LNCaP clone FGC (cell line): ENCODE measurements around the gene OTUD7B.

Source experiments
- DNase-seq: peaks from one replicate; pipeline ENCODE4 v3.0.0-alpha.2; 2011; ENCODE audit warnings: low read depth
- H3K4me3 ChIP-seq: 2 replicates; pipeline ENCODE4 v1.5.1; 2011; ENCODE audit warnings: mild to moderate bottlenecking, low read depth, low read length, control low read depth
- CTCF ChIP-seq: IDR thresholded peaks from 2 replicates; pipeline ENCODE4 v1.5.1; 2012; ENCODE audit warnings: mild to moderate bottlenecking; ENCODE audit not compliant: control insufficient read depth, insufficient read depth; ENCODE audit errors: extremely low read depth

OTUD7B gene

GRCh38 chr1:149972547-149972946 is 38.0 kb downstream of the OTUD7B start:
- no peak overlapping the region for H3K4me3 ChIP-seq
- DNase-seq = no peak
- TF ChIP-seq CTCF = no peak

- no peak for DNase-seq
- no peak for TF ChIP-seq CTCF
- H3K4me3 ChIP-seq = no peak overlapping the region
These were observed 42.9 kb downstream of the OTUD7B start for GRCh38 chr1:149967646-149968045.

GRCh38 chr1:149967041-149967440 is 43.5 kb downstream of the OTUD7B start:
- no peak overlapping the region for H3K4me3 ChIP-seq
- no peak for TF ChIP-seq CTCF
- DNase-seq = no peak

GRCh38 chr1:149966405-149966804 is 44.1 kb downstream of the OTUD7B start:
- no peak overlapping the region for H3K4me3 ChIP-seq
- TF ChIP-seq CTCF = no peak
- no peak for DNase-seq

- no peak for DNase-seq
- no peak for TF ChIP-seq CTCF
These were observed 45.1 kb downstream of the OTUD7B start for GRCh38 chr1:149965440-149965839.

GRCh38 chr1:149963358-149963757 is 47.2 kb downstream of the OTUD7B start:
- H3K4me3 ChIP-seq = no peak overlapping the region
- TF ChIP-seq CTCF = no peak
- no peak for DNase-seq

More at GRCh38 chr1:149965440-149965839, 45.1 kb downstream of the OTUD7B start:
- no peak overlapping the region for H3K4me3 ChIP-seq

GRCh38 chr1:149962736-149963135 is 47.8 kb downstream of the OTUD7B start:
- TF ChIP-seq CTCF = no peak
- DNase-seq = no peak
- H3K4me3 ChIP-seq = no peak overlapping the region
